Caki2 (cell line): Measurements from ENCODE around the gene MYO1C. TPM values are rescaled to one million over a fixed set of nuclear protein-coding genes. Genes with fewer than 3 reads are reported as not detected.

Experiments used
- total RNA-seq: library from RNA; depleted of rRNA; stranded (reverse); fragments of >200 nt; shearing (Covaris generic); gene quantifications from 2 replicates; pipeline ENCODE4 v1.2.3, GENCODE V29; 2014; ENCODE audit warnings: low replicate concordance; rRNA removed

The MYO1C gene
- total RNA-seq, 1 experiment from 2014 or later, result 85.8 TPM

Other genes with a start within 250 kb of the MYO1C start
- not detected in 2 replicates for gene BHLHA9, start 222.2 kb downstream of the MYO1C start, total RNA-seq
- gene TRARG1, start 213.0 kb downstream of the MYO1C start, total RNA-seq, result not detected in 2 replicates
- 148 and 194 TPM in 2 replicates for gene YWHAE, start 92.5 kb downstream of the MYO1C start, total RNA-seq
- 25.4 and 35.3 TPM in 2 replicates for gene CRK, start 36.5 kb downstream of the MYO1C start, total RNA-seq
- 24.8 and 33.3 TPM in 2 replicates for gene INPP5K, start 23.9 kb upstream of the MYO1C start, total RNA-seq
- 6.7 and 24.4 TPM in 2 replicates for gene PITPNA, start 70.1 kb upstream of the MYO1C start, total RNA-seq
- gene SLC43A2, start 136.1 kb upstream of the MYO1C start, total RNA-seq, result 7.6 and 29.9 TPM in 2 replicates
- gene SCARF1, start 153.0 kb upstream of the MYO1C start, total RNA-seq, result 0.34 TPM in 1 of 2 replicates, not detected in the other
- 24.3 and 25.4 TPM in 2 replicates for gene RILP, start 157.2 kb upstream of the MYO1C start, total RNA-seq
- 81.9 and 102 TPM in 2 replicates for gene PRPF8, start 192.2 kb upstream of the MYO1C start, total RNA-seq
- 0.20 and 1.0 TPM in 2 replicates for gene TLCD2, start 217.7 kb upstream of the MYO1C start, total RNA-seq
- 2.9 and 3.7 TPM in 2 replicates for gene WDR81, start 232.0 kb upstream of the MYO1C start, total RNA-seq